ENCODE data around the gene TMEM259.

Gene TMEM259

GRCh38 chr19:1050989-1051788 lies 30.3 kb upstream of the TMEM259 start:
- peak overlapping the region; percentile 20 for H2AK5ac ChIP-seq (ENCODE audit: low read depth, low read length)
- no peak overlapping the region for H2BK12ac ChIP-seq (ENCODE audit: low read length)
- H3K4me1 ChIP-seq (ENCODE audit: control insufficient read depth in 2 of 2, insufficient read depth in 1 of 2, low read depth in 1 of 2, low read length in 2 of 2) = peaks cover 0 to 2% of the 10 kb centered on the region in 2 donors
- H3K4me3 ChIP-seq (ENCODE audit: low read length in 2 of 2) = peak overlapping the region in 1 of 2 donors; percentile 44
- H3K79me1 ChIP-seq (ENCODE audit: low read depth, low read length) = peaks cover 2% of the 10 kb centered on the region
- H4K8ac ChIP-seq (ENCODE audit: low read depth, low read length) = peak overlapping the region; percentile 82
- H2BK15ac ChIP-seq (ENCODE audit: low read length) = no peak overlapping the region
- H2BK5ac ChIP-seq (ENCODE audit: low read length) = no peak overlapping the region
- H3K9ac ChIP-seq (ENCODE audit: low read depth, low read length, poor library complexity) = peak overlapping the region; percentile 74
- no peak overlapping the region for H3K27ac ChIP-seq (replicated peaks; ENCODE audit: low read length)
- H2BK120ac ChIP-seq (ENCODE audit: low read depth, low read length) = no peak overlapping the region
- peak overlapping the region; percentile 28 for H3K18ac ChIP-seq (ENCODE audit: low read length)
- H2AFZ ChIP-seq (ENCODE audit: low read length) = no peak overlapping the region
- no peaks in the 10 kb centered on the region for H3K36me3 ChIP-seq (replicated peaks in 1 of 2; ENCODE audit: control insufficient read depth in 2 of 2, insufficient read depth in 2 of 2, low read length in 2 of 2)
- H3K14ac ChIP-seq (ENCODE audit: low read length) = peak overlapping the region; percentile 71
- H3K9me3 ChIP-seq (replicated peaks in 1 of 2; ENCODE audit: control insufficient read depth in 2 of 2, insufficient read depth in 1 of 2, low read depth in 1 of 2, low read length in 2 of 2) = peaks cover 0 to 10% of the 10 kb centered on the region in 2 donors
- WGBS, 2 donors (ENCODE audit: extremely low coverage in 2 of 2, insufficient read length in 2 of 2, insufficient replicate concordance in 1 of 2) = no CpG with 5 or more reads among the region's 31 CpGs
- H3K4me2 ChIP-seq (ENCODE audit: insufficient read depth, low read length, poor library complexity, severe bottlenecking) = no peak overlapping the region
- H3K27me3 ChIP-seq (ENCODE audit: control insufficient read depth in 3 of 3, insufficient read depth in 3 of 3, low read depth in 1 of 3, low read length in 3 of 3) = no peaks in the 10 kb centered on the region
- DNase-seq (ENCODE audit: low spot score) = no peak
- H4K91ac ChIP-seq (ENCODE audit: low read depth, low read length, poor library complexity) = no peak overlapping the region
- peak overlapping the region; percentile 8 for H3K23ac ChIP-seq (ENCODE audit: low read depth, low read length, poor library complexity)
- no peak overlapping the region for H3K4ac ChIP-seq (ENCODE audit: low read length)

GRCh38 chr19:1049800-1050199 lies 28.9 kb upstream of the TMEM259 start:
- no peak overlapping the region for H2AFZ ChIP-seq (ENCODE audit: low read length)
- H3K23ac ChIP-seq (ENCODE audit: low read depth, low read length, poor library complexity) = no peak overlapping the region
- no peak overlapping the region for H2AK5ac ChIP-seq (ENCODE audit: low read depth, low read length)
- no peak overlapping the region for H3K27ac ChIP-seq (replicated peaks; ENCODE audit: low read length)
- no peak overlapping the region for H2BK5ac ChIP-seq (ENCODE audit: low read length)
- H2BK120ac ChIP-seq (ENCODE audit: low read depth, low read length) = no peak overlapping the region
- no peak overlapping the region for H2BK15ac ChIP-seq (ENCODE audit: low read length)
- H3K4me2 ChIP-seq (ENCODE audit: insufficient read depth, low read length, poor library complexity, severe bottlenecking) = peak overlapping the region; percentile 2
- no peak overlapping the region for H4K8ac ChIP-seq (ENCODE audit: low read depth, low read length)
- no peak for DNase-seq (ENCODE audit: low spot score)
- H3K9me3 ChIP-seq (replicated peaks in 1 of 2; ENCODE audit: control insufficient read depth in 2 of 2, insufficient read depth in 1 of 2, low read depth in 1 of 2, low read length in 2 of 2) = peaks cover 0 to 5% of the 10 kb centered on the region in 2 donors
- H3K18ac ChIP-seq (ENCODE audit: low read length) = no peak overlapping the region
- no peak overlapping the region for H4K91ac ChIP-seq (ENCODE audit: low read depth, low read length, poor library complexity)
- no peaks in the 10 kb centered on the region for H3K27me3 ChIP-seq (ENCODE audit: control insufficient read depth in 3 of 3, insufficient read depth in 3 of 3, low read depth in 1 of 3, low read length in 3 of 3)
- H3K36me3 ChIP-seq (replicated peaks in 1 of 2; ENCODE audit: control insufficient read depth in 2 of 2, insufficient read depth in 2 of 2, low read length in 2 of 2) = no peaks in the 10 kb centered on the region
- H3K14ac ChIP-seq (ENCODE audit: low read length) = no peak overlapping the region
- H3K9ac ChIP-seq (ENCODE audit: low read depth, low read length, poor library complexity) = no peak overlapping the region
- no peak overlapping the region for H2BK12ac ChIP-seq (ENCODE audit: low read length)
- H3K4me1 ChIP-seq (ENCODE audit: control insufficient read depth in 2 of 2, insufficient read depth in 1 of 2, low read depth in 1 of 2, low read length in 2 of 2) = peaks cover 0 to 2% of the 10 kb centered on the region in 2 donors
- no CpG with 5 or more reads among the region's 11 CpGs for WGBS, 2 donors (ENCODE audit: extremely low coverage in 2 of 2, insufficient read length in 2 of 2, insufficient replicate concordance in 1 of 2)
- no peak overlapping the region for H3K4ac ChIP-seq (ENCODE audit: low read length)
- H3K4me3 ChIP-seq (ENCODE audit: low read length in 2 of 2) = no peak overlapping the region
- peaks cover 2% of the 10 kb centered on the region for H3K79me1 ChIP-seq (ENCODE audit: low read depth, low read length)

GRCh38 chr19:1049106-1049505 lies 28.2 kb upstream of the TMEM259 start:
- Histone ChIP-seq H2BK12ac (ENCODE audit: low read length) (no peak overlapping the region), H2BK120ac (ENCODE audit: low read depth, low read length) (no peak overlapping the region), H3K4ac (ENCODE audit: low read length) (no peak overlapping the region), H3K79me1 (ENCODE audit: low read depth, low read length) (peaks cover 2% of the 10 kb centered on the region), H3K27me3 (ENCODE audit: control insufficient read depth in 3 of 3, insufficient read depth in 3 of 3, low read depth in 1 of 3, low read length in 3 of 3) (no peaks in the 10 kb centered on the region), H3K27ac (replicated peaks; ENCODE audit: low read length) (no peak overlapping the region), H3K9me3 (replicated peaks in 1 of 2; ENCODE audit: control insufficient read depth in 2 of 2, insufficient read depth in 1 of 2, low read depth in 1 of 2, low read length in 2 of 2) (peaks cover 0 to 3% of the 10 kb centered on the region in 2 donors), H4K91ac (ENCODE audit: low read depth, low read length, poor library complexity) (no peak overlapping the region), H2BK15ac (ENCODE audit: low read length) (no peak overlapping the region), H3K18ac (ENCODE audit: low read length) (no peak overlapping the region), H3K4me3 (ENCODE audit: low read length in 2 of 2) (no peak overlapping the region), H2BK5ac (ENCODE audit: low read length) (no peak overlapping the region), H4K8ac (ENCODE audit: low read depth, low read length) (no peak overlapping the region), H3K36me3 (replicated peaks in 1 of 2; ENCODE audit: control insufficient read depth in 2 of 2, insufficient read depth in 2 of 2, low read length in 2 of 2) (no peaks in the 10 kb centered on the region), H3K9ac (ENCODE audit: low read depth, low read length, poor library complexity) (no peak overlapping the region), H2AFZ (ENCODE audit: low read length) (no peak overlapping the region), H3K4me2 (ENCODE audit: insufficient read depth, low read length, poor library complexity, severe bottlenecking) (no peak overlapping the region), H2AK5ac (ENCODE audit: low read depth, low read length) (no peak overlapping the region), H3K4me1 (ENCODE audit: control insufficient read depth in 2 of 2, insufficient read depth in 1 of 2, low read depth in 1 of 2, low read length in 2 of 2) (peaks cover 0 to 2% of the 10 kb centered on the region in 2 donors), H3K14ac (ENCODE audit: low read length) (no peak overlapping the region), H3K23ac (ENCODE audit: low read depth, low read length, poor library complexity) (no peak overlapping the region)
- WGBS, 2 donors (ENCODE audit: extremely low coverage in 2 of 2, insufficient read length in 2 of 2, insufficient replicate concordance in 1 of 2) = no CpG with 5 or more reads among the region's 17 CpGs
- no peak for DNase-seq (ENCODE audit: low spot score)

- Histone ChIP-seq H2BK120ac (ENCODE audit: low read depth, low read length) (no peak overlapping the region), H2BK5ac (ENCODE audit: low read length) (no peak overlapping the region), H2AFZ (ENCODE audit: low read length) (no peak overlapping the region), H3K9ac (ENCODE audit: low read depth, low read length, poor library complexity) (no peak overlapping the region), H3K4ac (ENCODE audit: low read length) (no peak overlapping the region), H3K18ac (ENCODE audit: low read length) (no peak overlapping the region), H3K36me3 (replicated peaks in 1 of 2; ENCODE audit: control insufficient read depth in 2 of 2, insufficient read depth in 2 of 2, low read length in 2 of 2) (no peaks in the 10 kb centered on the region), H3K23ac (ENCODE audit: low read depth, low read length, poor library complexity) (no peak overlapping the region), H2AK5ac (ENCODE audit: low read depth, low read length) (peak overlapping the region; percentile 97), H3K4me2 (ENCODE audit: insufficient read depth, low read length, poor library complexity, severe bottlenecking) (no peak overlapping the region), H3K79me1 (ENCODE audit: low read depth, low read length) (peaks cover 2% of the 10 kb centered on the region), H3K4me3 (ENCODE audit: low read length in 2 of 2) (no peak overlapping the region), H4K91ac (ENCODE audit: low read depth, low read length, poor library complexity) (no peak overlapping the region), H3K14ac (ENCODE audit: low read length) (no peak overlapping the region), H4K8ac (ENCODE audit: low read depth, low read length) (no peak overlapping the region), H3K27me3 (ENCODE audit: control insufficient read depth in 3 of 3, insufficient read depth in 3 of 3, low read depth in 1 of 3, low read length in 3 of 3) (no peaks in the 10 kb centered on the region), H3K4me1 (ENCODE audit: control insufficient read depth in 2 of 2, insufficient read depth in 1 of 2, low read depth in 1 of 2, low read length in 2 of 2) (peaks cover 0 to 2% of the 10 kb centered on the region in 2 donors), H3K9me3 (replicated peaks in 1 of 2; ENCODE audit: control insufficient read depth in 2 of 2, insufficient read depth in 1 of 2, low read depth in 1 of 2, low read length in 2 of 2) (peaks cover 0 to 3% of the 10 kb centered on the region in 2 donors), H3K27ac (replicated peaks; ENCODE audit: low read length) (no peak overlapping the region), H2BK12ac (ENCODE audit: low read length) (peak overlapping the region; percentile 10), H2BK15ac (ENCODE audit: low read length) (no peak overlapping the region)
- DNase-seq (ENCODE audit: low spot score) = no peak
- no CpG with 5 or more reads among the region's 20 CpGs for WGBS, 2 donors (ENCODE audit: extremely low coverage in 2 of 2, insufficient read length in 2 of 2, insufficient replicate concordance in 1 of 2)
Observed at GRCh38 chr19:1047696-1048147, 26.8 kb upstream of the TMEM259 start.
